Fibroblast of skin of left quadriceps (primary cell): Measurements from ENCODE around the gene ADGRF1.
"Not testable (repeated sequence)": the region's sequence is repeated elsewhere in the genome, so short reads cannot be mapped to it uniquely, and the experiment has no call there.

Source experiments
- DNase-seq, 2 experiments: peaks; one replicate each; pipeline ENCODE4 v3.0.0-alpha.2; 2013; ENCODE audit warnings: low read depth in 2 of 2

Gene ADGRF1

GRCh38 chr6:47042275-47042791 is at the start of gene ADGRF1:
TSS of gene ADGRF1 (minus strand) at chr6:47042332. CDS start at chr6:47029061, 13,271 bp downstream.
- DNase-seq, result no peak

DNA sequence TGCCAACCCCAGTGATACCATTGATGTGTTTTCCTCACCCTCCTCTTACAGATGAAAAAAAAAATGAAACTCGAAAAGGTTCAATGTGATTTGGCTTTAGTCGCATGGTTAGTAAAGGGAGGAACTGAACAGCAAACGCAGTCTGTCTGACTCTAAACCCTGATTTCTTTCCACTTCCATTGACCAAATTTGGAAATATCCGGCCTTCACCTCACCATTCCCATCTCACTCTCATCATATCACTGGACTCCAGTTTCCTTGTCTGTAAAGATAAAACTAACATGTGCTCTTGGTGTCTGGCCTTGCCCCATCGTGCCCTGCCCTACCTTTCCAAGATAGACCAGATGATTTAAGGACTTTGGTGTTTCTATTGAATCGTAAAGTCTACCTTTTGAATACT is 48.7 kb upstream of the ADGRF1 start:
- DNase-seq, result no peak

GRCh38 chr6:47089473-47089872 is 47.3 kb upstream of the ADGRF1 start:
- not testable (repeated sequence) for DNase-seq

DNA sequence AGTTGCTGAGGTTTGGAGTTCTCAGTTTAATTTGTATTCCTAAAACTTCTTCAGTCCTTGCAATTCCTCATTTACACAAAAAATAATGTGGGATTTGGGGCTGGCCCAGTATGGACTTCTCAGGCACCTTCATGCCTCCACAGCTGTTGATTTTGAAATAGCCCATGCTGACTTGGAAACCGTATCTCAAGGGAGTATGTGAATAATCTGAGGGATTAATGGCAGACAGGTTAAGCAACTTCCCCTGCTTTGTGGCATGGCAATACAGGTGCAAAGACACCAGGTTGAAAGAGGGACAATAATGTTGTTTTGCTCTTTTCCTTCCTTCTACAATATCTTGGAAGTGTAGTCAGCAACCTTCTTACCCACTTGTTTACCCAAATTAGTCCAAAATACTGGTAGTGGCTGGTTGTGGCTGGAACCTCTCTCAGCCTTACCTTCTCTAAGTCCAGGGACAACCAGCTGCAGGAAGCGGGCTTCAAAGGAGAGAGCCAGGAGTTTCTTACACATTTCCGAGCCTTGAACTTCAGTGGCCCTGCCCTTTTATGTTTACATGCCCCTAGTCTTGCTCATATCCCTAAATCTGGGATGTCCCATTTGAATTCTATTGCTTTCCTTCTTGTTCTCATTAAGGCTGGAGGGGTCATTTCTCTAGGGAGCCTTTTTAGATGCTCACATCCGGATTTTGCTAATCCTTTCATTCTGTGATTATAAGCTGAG is 44.1 kb upstream of the ADGRF1 start:
- no peak for DNase-seq

- DNase-seq, result no peak
These were observed 42.5 kb upstream of the ADGRF1 start for GRCh38 chr6:47084610-47085009.

- DNase-seq, result peak; percentile 34 to 41
These were observed 41.5 kb upstream of the ADGRF1 start for GRCh38 chr6:47083586-47084047.

- DNase-seq, result no peak
These were observed 38.0 kb upstream of the ADGRF1 start for GRCh38 chr6:47080083-47080596.

DNA sequence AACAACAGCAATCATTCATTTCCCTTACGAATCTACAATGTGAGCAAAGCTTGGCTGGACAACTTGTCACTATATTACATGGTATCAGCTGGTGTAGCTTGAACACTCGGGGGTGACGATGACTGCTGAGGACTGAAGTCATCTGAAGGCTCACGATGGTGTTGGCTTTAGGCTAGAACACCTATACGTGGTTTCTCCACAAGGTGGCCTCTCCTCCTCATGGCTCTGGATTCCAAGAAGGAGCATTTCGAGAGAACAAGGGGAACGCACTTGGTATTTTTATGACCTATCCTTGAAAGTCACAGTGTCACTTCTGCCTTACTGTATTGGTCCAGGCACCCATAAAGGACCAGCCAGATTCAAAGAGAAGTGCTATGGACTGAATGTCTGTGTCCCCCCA is 37.5 kb upstream of the ADGRF1 start:
- DNase-seq, result no peak

DNA sequence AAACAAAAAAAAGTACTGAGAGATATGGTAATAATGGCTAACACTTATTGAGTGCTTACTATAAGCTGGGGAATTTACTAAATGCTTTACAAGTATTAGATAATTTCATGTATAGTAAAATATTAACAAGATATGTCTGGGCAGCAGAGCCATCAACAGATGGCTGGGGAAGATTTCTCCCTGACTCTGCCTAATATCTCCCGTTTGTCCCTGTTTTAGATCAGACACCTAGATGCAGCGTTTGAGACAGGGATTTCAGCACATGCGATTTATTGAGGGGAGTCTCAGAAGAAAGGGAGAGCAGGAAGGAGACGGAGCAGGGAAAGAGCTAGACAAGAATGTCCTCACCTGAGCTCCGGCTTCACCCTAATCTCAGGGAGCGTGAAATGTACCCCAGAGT is 36.9 kb upstream of the ADGRF1 start:
- DNase-seq, result no peak

- no peak for DNase-seq
These were observed 34.6 kb upstream of the ADGRF1 start for GRCh38 chr6:47076422-47077344.

DNA sequence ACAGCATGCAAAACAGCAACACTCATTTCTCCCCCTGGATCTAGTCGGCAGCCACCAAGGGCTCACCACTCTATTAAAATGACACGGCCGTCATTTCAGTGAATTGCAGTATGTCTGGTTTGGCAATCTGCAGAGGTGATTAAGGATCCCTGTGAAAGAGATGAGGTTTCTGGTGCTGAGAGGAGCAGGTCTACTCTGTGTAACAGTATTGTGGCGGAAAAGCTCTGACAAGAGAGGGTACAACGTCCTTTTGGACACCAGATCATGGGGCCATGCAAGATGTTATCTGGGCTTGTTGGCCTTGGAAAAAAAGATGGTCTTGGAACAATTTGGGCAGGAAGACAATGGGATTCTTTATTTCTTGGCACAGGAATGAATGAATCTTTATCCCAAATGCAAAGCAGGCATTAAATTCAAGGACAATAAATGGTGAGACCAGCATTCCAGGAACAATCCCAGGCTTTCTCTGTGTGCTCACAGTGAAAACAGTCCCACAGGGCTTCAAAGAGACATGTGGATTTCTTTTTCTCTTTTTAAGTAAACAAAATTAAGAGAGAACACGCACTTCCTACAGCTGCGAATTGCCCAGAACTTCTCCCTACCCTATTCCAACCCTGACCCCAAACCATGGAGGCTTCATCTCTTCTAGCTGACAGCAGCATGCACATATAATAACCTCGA is 33.7 kb upstream of the ADGRF1 start:
- no peak for DNase-seq

- DNase-seq, result no peak
These were observed 33.0 kb upstream of the ADGRF1 start for GRCh38 chr6:47075168-47075567.

GRCh38 chr6:47073125-47074110 is 31.3 kb upstream of the ADGRF1 start:
- no peak for DNase-seq

DNA sequence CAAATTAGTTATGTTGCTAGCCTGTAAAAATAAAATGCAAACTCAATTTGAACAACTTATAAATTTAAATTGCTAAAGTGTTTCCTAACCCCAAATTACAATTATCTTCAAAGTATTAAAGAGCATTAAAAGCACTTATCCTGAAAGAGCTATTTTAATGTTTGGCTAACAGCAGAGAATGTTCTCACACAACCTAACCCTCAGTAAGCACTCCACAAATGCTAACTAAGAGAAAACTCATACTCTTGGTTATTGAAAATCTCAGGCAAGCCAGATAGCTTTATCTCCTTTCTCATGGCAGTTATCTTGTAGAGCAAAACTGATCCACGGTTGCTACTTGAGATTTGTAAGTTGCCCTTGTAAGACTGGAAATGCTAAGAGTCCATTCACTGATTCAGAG is 30.5 kb upstream of the ADGRF1 start:
- DNase-seq, result no peak

GRCh38 chr6:47071681-47072080 is 29.5 kb upstream of the ADGRF1 start:
- no peak for DNase-seq

- no peak for DNase-seq
These were observed 28.3 kb upstream of the ADGRF1 start for GRCh38 chr6:47070461-47070860.

DNA sequence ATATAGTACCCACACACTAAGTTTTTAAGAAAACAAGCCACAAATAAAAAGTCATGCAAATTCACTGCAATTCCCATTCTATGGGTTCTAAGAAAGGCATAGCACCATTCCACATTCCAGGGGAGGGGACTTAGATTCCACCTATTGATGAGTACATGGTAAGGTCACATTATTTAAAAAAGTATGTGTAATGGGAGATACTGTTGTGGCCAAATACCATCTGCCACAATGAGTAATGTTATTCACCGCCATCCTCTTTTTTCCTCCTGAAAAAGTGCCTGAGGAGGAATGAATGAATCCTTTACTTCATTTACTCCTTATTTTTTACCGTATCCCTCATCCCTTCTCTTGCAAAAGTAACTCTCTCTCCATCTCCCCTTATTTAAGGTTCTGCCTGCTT is 27.0 kb upstream of the ADGRF1 start:
- DNase-seq, result no peak

DNA sequence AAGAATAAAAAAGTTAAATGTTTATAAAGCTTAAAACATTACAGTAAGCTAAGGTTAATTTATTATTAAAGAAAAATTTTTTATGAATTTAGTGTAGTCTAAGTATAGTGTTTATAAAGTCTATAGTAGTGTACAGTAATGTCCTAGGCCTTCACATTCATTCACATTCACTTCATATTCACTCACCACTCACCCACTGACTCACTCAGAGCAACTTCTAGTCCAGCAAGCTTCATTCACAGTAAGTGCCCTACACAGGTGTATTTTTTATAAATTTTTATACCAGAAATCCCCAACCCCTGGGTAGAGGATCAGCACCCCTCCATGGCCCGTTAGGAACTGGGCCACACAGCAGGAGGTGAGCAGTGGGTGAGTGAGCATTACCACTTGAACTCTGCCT is 24.3 kb upstream of the ADGRF1 start:
- no peak for DNase-seq

- DNase-seq, result no peak
These were observed 22.1 kb upstream of the ADGRF1 start for GRCh38 chr6:47064274-47064673.

DNA sequence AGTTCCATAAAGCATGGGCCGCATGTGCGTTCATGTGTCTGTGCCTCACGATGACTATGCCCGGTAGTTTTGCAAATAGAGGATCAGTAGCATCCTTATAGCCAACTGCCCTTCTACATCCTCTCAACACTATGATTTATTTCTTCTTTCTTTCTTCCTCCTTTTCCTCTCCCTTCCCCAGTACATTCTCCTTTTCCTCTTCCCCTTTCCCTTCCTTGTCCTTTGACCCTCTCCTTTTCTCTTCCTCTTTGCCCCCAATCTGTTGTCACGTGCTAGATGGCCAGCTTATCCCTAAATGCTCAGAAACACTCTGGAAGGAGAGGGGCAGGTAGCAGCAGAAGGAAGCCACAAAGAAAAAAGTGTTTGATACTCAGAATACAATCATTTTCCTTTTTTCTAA is 20.2 kb upstream of the ADGRF1 start:
- no peak for DNase-seq
